Epithelial cell of alveolus of lung (primary cell): ENCODE data around the gene FMO2. TPM values are rescaled to one million over a fixed set of nuclear protein-coding genes. Genes with fewer than 3 reads are reported as not detected.

ENCODE experiments used
- total RNA-seq: library from RNA; depleted of rRNA; stranded (reverse); fragments of >200 nt; gene quantifications from 2 replicates; pipeline ENCODE4 v1.2.1, GENCODE V29; 2015

FMO2 gene
- total RNA-seq = 1.7 and 23.1 TPM in 2 replicates

GRCh38 chr1:171185091-171185490 lies at the start of gene FMO2:
TSS of gene FMO2 (plus strand) at chr1:171185300. CDS start at chr1:171185714, 414 bp downstream.

GRCh38 chr1:171248302-171248701 lies 63.2 kb downstream of the FMO2 start, which contains the start of gene FMO1:
TSS of gene FMO1 (plus strand) at chr1:171248494. CDS start at chr1:171258088, 9,594 bp downstream.

Other genes starting within 250 kb of the FMO2 start
- not detected in 2 replicates for gene MROH9, start 249.8 kb upstream of the FMO2 start, total RNA-seq
- 0.26 and 5.3 TPM in 2 replicates for gene FMO3, start 94.4 kb upstream of the FMO2 start, total RNA-seq
- gene FMO1, start 63.2 kb downstream of the FMO2 start, total RNA-seq = not detected in 2 replicates
- gene FMO4, start 128.9 kb downstream of the FMO2 start, total RNA-seq = 2.1 and 3.8 TPM in 2 replicates